Stimulated activated CD4-positive, alpha-beta T cell treated with anti-CD3 and anti-CD28 coated beads, Interleukin-1b, Interleukin-23, amount 100 ng/mL, for 4 hours (primary cell): ENCODE measurements around the gene TDRD9.

Experiments used
- DNase-seq, 2 donors: peaks; one replicate each; pipeline ENCODE4 v3.0.0-alpha.2; 2020; ENCODE audit warnings: low read depth in 2 of 2

The TDRD9 gene

GRCh38 chr14:104066719-104067295, 138.6 kb downstream of the TDRD9 start:
- no peak for DNase-seq

- no peak for DNase-seq
Measured at GRCh38 chr14:104069541-104069940, 141.3 kb downstream of the TDRD9 start.

GRCh38 chr14:104072586-104072985, 144.3 kb downstream of the TDRD9 start:
- DNase-seq, result no peak

GRCh38 chr14:104073764-104074163, 145.5 kb downstream of the TDRD9 start:
- DNase-seq, result no peak

GRCh38 chr14:104075530-104076151, 147.4 kb downstream of the TDRD9 start:
- no peak for DNase-seq

GRCh38 chr14:104076743-104077142, 148.5 kb downstream of the TDRD9 start:
- DNase-seq, result no peak

GRCh38 chr14:104078031-104078455, 149.8 kb downstream of the TDRD9 start:
- peak; percentile 76 for DNase-seq

- no peak for DNase-seq
Measured at GRCh38 chr14:104080376-104081260, 152.4 kb downstream of the TDRD9 start.

GRCh38 chr14:104081261-104081835, 153.1 kb downstream of the TDRD9 start:
- DNase-seq, result no peak

- no peak for DNase-seq
Measured at GRCh38 chr14:104081951-104082464, 153.8 kb downstream of the TDRD9 start.

GRCh38 chr14:104082807-104083206, 154.6 kb downstream of the TDRD9 start:
- no peak for DNase-seq

GRCh38 chr14:104084251-104085002, 156.2 kb downstream of the TDRD9 start:
- no peak for DNase-seq

- DNase-seq, result no peak
Measured at GRCh38 chr14:104085032-104085888, 157.0 kb downstream of the TDRD9 start, which contains the start of gene ASPG. TSS of gene ASPG (plus strand) at chr14:104085700. CDS start at chr14:104085771, 71 bp downstream.

GRCh38 chr14:104085889-104086201, 157.6 kb downstream of the TDRD9 start:
- DNase-seq, result no peak

- no peak for DNase-seq
Measured at GRCh38 chr14:104086210-104086660, 158.0 kb downstream of the TDRD9 start.

GRCh38 chr14:104086661-104087461, 158.6 kb downstream of the TDRD9 start:
- DNase-seq, result no peak

GRCh38 chr14:104087505-104087904, 159.2 kb downstream of the TDRD9 start:
- no peak for DNase-seq

GRCh38 chr14:104087981-104088850, 160.0 kb downstream of the TDRD9 start:
- no peak for DNase-seq
